GM19328 (cell line): Measurements from ENCODE around the gene ART4.

Source experiments
- ATAC-seq: cut with Tn5 transposase; IDR thresholded peaks from one replicate; pipeline ENCODE4 v1.9.1; 2021; ENCODE audit warnings: mild to moderate bottlenecking, moderate library complexity; ENCODE audit not compliant: unreplicated experiment

The ART4 gene

GRCh38 chr12:14843425-14843887, at the start of gene ART4:
TSS of gene ART4 (minus strand) at chr12:14843526. CDS start at chr12:14843113, 413 bp downstream.
- no peak for ATAC-seq

DNA sequence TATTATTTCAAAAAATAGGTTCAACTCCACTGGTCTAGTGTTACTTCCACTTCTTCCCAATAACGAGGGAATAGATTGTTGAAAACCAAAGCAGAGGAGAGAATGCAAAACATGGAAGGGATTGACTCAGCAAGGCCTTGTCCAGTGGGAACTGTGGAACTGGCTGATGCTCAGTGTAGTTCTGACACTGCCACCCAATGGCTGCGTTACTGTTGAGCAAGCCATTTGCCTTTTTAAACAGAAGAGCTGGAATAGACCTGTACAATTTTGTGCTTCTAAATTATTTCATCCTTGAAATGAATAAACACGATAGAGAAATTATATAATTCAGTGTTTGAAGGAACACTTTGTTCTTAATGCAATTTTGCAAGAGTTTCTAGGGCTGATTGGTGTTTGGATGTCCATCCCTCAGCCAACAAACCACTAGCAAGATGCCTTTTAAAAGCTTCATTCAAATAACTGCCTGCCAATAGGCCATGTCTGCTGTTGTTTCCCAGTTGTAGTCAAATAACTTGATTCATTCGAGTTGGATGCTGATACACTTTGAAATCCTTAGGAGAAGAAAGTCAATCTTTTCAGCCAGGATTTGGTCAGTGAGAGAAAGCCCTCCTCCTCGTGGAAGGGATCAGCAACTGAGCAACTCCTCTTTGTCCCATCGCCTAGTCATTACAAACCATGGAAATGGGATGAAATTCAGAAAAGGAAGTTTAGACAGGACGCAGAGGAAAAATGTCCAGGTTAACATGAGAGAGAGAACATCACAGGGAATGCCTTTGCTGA, 49.6 kb upstream of the ART4 start:
- ATAC-seq, result no peak

DNA sequence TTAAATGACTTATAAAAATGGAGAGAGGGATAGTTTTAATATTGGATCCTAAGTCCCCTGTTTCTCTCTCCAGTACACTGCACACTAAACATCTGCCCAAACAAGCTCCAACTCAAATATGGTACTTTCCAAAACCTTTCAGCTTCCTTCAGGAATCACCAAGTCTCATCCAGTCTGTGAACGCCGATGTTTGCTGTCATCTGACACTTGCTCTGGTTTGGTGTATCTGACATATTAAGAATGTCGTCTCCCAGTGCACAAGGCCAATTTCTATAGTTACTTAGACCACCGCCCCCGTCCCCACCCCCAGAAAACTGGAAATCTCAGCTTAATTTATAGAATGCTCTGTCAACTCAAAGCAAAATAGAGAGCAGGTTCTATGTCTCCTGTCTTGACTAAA, 47.4 kb upstream of the ART4 start:
- no peak for ATAC-seq

GRCh38 chr12:14886271-14886670, 42.9 kb upstream of the ART4 start:
- no peak for ATAC-seq

DNA sequence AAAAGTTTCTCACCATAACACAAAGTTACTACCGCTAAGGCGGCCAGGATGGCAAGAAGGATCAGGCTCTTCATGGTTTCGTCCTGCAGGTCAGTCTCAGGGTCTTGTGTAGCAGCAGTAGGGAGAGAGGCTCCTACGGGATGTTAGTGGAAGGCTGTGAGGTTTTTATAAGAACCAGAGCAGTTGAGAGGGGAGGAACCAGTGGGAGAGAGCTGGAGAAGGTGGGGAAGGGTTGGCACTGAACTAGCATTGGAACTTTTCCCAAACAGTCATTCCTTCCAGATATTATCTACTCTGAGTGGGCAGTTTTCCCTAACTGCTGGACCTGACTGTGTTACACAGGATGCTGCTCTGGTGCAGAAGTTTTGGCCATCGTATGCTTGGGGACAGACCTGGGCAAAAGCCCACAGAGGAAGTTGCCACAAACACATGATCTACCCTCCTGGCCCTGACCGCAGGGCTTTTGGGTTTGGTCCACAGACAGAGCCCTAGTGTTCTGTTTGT, 42.4 kb upstream of the ART4 start, which contains the start of gene MGP:
MGP (minus strand) TSS at position 137 of the 504 bp plus-strand sequence; CDS start at position 74, 63 bp downstream.
- ATAC-seq, result no peak

DNA sequence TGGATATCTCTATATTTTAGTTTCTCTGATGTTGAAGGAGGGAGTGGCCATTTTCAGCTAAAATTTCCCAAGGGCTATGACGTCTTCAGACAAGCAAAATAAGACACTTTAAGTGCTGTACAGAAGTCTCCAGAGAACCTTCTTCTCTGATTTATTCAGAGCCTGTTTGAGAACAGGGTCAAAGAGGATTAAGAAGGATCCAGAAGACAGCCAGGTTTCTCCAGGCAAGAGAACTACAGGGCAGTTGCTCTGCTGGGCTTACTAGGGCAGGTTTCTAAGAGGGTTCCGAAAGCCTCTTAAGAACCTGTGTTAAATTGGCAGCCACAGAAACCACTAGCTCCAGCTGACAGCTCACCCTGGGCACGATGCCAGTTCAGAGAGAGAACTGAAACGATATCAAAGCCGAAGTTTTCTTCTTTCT, 41.1 kb upstream of the ART4 start:
- ATAC-seq, result peak; percentile 96

DNA sequence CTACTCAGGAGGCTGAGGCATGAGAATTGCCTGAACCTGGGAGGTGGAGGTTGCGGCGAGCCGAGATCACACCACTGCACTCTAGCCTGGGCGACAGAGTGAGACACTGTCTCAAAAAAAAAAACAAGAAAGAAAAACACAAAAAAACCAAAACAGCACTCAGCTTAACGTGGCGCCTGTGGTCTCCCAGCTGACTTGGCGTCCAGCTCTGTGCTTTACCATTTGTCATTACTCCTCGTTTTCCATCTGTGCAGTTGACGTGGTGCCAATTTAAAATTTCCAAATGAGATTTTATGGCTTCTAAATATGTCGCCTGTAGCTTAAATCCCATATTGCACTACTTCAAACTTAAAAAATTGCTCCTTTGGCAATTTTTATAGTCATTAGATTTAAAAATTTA, 40.4 kb upstream of the ART4 start:
- ATAC-seq, result no peak

- no peak for ATAC-seq
Measured at GRCh38 chr12:14880890-14881453, 37.6 kb upstream of the ART4 start.

GRCh38 chr12:14879222-14879933, 36.1 kb upstream of the ART4 start:
- no peak for ATAC-seq

DNA sequence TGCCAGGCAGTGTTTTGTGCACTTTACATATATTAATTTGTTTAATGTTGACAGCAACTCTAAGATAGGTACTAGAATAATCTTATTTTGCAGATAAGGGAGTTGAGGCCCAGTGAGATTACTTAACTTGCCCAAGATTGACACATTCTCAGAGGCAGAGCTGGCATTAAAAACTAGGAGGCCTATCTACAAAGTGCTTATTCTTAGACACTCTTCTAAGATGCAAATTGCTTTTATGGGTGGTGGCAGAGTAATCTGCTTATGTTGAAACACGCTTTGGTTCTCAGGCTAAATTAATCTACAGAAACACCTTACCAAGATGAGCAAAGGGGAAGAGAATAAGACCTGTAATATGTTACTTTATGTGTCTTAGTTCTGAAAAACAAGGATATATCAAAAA, 35.2 kb upstream of the ART4 start:
- no peak for ATAC-seq

- ATAC-seq, result no peak
Measured at GRCh38 chr12:14876833-14877232, 33.5 kb upstream of the ART4 start.

GRCh38 chr12:14874882-14875281, 31.6 kb upstream of the ART4 start:
- no peak for ATAC-seq

DNA sequence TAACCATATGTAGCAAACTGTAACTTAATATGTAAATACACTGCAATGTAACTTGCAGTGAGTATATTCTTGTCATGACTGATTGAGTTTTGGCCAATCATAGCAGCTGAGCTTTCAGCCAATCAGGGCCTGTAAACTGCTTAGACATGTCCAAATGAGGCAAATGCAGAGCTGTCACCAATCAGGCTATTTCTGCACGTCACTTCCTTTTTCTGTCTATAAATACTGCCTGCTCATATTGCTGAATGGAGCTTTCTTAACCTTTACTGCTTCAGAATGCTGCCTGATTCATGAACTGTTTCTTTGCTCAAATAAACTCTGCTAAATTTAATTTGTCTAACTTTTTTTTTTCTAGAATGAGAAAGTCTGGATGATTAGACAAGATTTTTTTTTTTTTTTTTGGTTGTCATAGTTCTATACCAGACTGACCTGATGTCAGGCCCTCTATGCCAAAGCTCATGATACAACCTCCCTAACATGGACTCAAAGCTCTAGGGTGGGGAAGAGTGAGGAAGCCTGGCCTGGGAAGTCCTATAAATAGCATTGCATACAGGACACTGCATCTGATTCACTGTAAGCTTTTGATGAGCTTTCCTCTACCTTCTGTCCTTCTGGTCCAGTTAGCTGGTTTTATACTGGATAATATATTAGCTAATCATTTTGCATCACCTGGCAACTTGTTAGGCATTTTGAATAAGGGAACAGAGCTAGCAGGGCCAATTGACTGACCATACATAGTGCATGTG, 30.3 kb upstream of the ART4 start:
- no peak for ATAC-seq

GRCh38 chr12:14871886-14872285, 28.6 kb upstream of the ART4 start:
- no peak for ATAC-seq

- no peak for ATAC-seq
Measured at GRCh38 chr12:14871247-14871646, 27.9 kb upstream of the ART4 start.

DNA sequence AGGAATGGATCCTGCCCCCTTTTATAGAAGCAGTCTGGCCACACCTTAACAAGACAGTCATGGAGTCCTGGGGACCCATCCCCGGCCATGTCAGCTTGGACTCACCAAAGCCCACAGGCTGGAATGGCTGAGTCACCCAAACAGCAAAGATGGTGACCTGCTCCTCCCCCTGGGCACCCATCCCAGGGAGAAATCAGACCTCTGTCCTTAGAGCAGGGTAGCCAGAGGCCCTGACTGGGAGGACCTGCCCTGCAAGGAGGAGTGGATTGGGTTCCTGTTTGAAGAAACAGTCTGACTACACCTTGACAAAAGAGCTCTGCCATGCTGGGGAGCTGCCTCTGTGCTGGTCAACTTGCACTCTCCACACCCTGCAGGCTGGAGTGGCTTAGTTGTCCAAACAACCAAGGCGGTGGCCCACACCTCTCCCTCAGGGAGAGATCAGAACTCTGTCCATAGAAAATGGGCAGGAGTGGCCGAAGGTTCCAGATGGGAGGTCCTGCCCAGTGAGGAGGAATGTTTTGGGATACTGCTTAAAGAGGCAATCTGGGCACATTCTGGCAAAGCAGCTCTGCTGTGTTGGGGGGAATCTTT, 25.7 kb upstream of the ART4 start:
- no peak for ATAC-seq

GRCh38 chr12:14860490-14860889, 17.2 kb upstream of the ART4 start:
- no peak for ATAC-seq

DNA sequence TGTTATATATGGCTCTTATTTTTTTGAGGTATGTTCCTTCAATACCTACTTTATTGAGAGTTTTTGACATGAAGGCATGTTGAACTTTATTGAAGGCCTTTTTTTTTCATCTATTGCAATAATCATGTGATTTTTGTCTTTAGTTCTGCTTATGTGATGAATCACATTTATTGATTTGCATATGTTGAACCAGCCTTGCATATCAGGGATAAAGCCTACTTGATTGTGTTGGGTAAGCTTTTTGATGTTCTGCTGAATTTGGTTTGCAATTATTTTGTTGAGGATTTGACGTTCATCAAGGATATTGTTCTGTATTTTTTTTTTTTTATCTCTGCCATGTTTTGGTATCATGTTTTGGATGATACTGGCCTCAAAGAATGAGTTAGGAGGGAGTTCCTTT, 15.2 kb upstream of the ART4 start:
- no peak for ATAC-seq

DNA sequence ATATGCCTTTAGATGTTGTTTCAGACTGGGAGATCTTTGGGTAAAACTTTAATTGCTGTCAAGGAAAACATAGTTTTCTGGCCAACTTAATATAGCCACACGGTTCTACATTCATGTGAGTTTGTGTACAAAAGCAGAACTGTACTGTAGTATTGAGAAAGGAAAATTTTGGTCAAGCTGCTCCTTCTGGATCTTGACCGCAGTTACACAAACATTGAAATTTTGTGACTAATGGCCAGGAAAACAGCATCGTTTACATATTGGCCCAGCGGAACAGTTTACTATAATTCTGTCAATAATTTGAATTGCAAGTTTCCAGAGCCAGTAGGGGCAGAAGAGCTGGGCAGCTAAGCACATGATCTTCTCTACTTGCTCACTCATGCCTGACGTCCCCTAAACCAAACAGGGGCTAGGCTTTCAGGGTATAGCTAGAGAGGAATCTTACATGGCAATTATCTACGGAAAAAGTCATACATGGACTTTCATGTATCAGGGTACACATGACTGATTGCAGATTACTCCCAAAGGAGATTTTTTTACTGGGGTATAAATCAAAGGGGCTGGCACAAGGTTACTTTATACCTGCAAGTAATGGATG, 11.4 kb upstream of the ART4 start:
- ATAC-seq, result peak; percentile 51

- no peak for ATAC-seq
Measured at GRCh38 chr12:14853961-14854360, 10.6 kb upstream of the ART4 start.
